GM23248 (cell line): ENCODE data around the gene BLACAT1. TPM values are rescaled to one million over a fixed set of nuclear protein-coding genes. Genes with fewer than 3 reads are reported as not detected.
"Not testable (repeated sequence)": the region's sequence is repeated elsewhere in the genome, so short reads cannot be mapped to it uniquely, and the experiment has no call there.

Experiments used
- DNase-seq: peaks from one replicate; pipeline ENCODE4 v3.0.0-alpha.2; 2015
- H2AFZ ChIP-seq: fragments of 200-600 bp; sonication (generic); 2 replicates; pipeline ENCODE4 v1.6.1; 2016; ENCODE audit warnings: antibody characterized with exemption
- H3F3A ChIP-seq: fragments of 200-600 bp; sonication (generic); 2 replicates; pipeline ENCODE4 v1.6.1; 2016; ENCODE audit warnings: mild to moderate bottlenecking, antibody characterized with exemption, mixed run types; ENCODE audit not compliant: insufficient read depth
- H3K27ac ChIP-seq: fragments of 200-600 bp; sonication (generic); 2 replicates; pipeline ENCODE4 v1.5.1; 2016; ENCODE audit warnings: mild to moderate bottlenecking
- H3K27me3 ChIP-seq: fragments of 200-600 bp; sonication (generic); replicated peaks from 2 replicates; pipeline ENCODE4 v1.6.1; 2016; ENCODE audit warnings: mild to moderate bottlenecking; ENCODE audit not compliant: insufficient read depth
- H3K36me3 ChIP-seq: fragments of 200-600 bp; sonication (generic); 2 replicates; pipeline ENCODE4 v1.6.1; 2016; ENCODE audit warnings: low read depth, mild to moderate bottlenecking
- H3K4me1 ChIP-seq: fragments of 200-600 bp; sonication (generic); 2 replicates; pipeline ENCODE4 v1.6.1; 2016; ENCODE audit warnings: mild to moderate bottlenecking; ENCODE audit not compliant: insufficient read depth
- H3K4me2 ChIP-seq: fragments of 200-600 bp; sonication (generic); one replicate; pipeline ENCODE4 v1.6.1; 2016; ENCODE audit warnings: mild to moderate bottlenecking; ENCODE audit not compliant: unreplicated experiment
- H3K4me3 ChIP-seq: fragments of 200-600 bp; sonication (generic); 2 replicates; pipeline ENCODE4 v1.5.1; 2016; ENCODE audit warnings: mild to moderate bottlenecking
- H3K79me2 ChIP-seq: fragments of 200-600 bp; sonication (generic); 2 replicates; pipeline ENCODE4 v1.6.1; 2016; ENCODE audit warnings: mild to moderate bottlenecking; ENCODE audit not compliant: insufficient read depth
- H3K9ac ChIP-seq: fragments of 200-600 bp; sonication (generic); 2 replicates; pipeline ENCODE4 v1.6.1; 2016; ENCODE audit warnings: mild to moderate bottlenecking
- H3K9me2 ChIP-seq: fragments of 200-600 bp; sonication (generic); 2 replicates; pipeline ENCODE4 v1.6.1; 2016; ENCODE audit warnings: mixed run types, mild to moderate bottlenecking, moderate library complexity; ENCODE audit not compliant: insufficient read depth
- H3K9me3 ChIP-seq: fragments of 200-600 bp; sonication (generic); one replicate; pipeline ENCODE4 v1.6.1; 2017; ENCODE audit warnings: low read depth
- H4K20me1 ChIP-seq: fragments of 200-600 bp; sonication (generic); 2 replicates; pipeline ENCODE4 v1.6.0; 2016; ENCODE audit not compliant: insufficient read depth
- EZH2 ChIP-seq: fragments of 200-600 bp; sonication (generic); IDR thresholded peaks from 2 replicates; pipeline ENCODE4 v1.6.1; 2018; ENCODE audit warnings: antibody characterized with exemption, mild to moderate bottlenecking; ENCODE audit not compliant: insufficient read depth, poor library complexity, severe bottlenecking
- EZH2phosphoT487 ChIP-seq: fragments of 200-600 bp; sonication (generic); IDR thresholded peaks from 2 replicates; pipeline ENCODE4 v1.6.1; 2018; ENCODE audit warnings: antibody characterized with exemption, moderate library complexity, mild to moderate bottlenecking, low read depth; ENCODE audit not compliant: insufficient read depth
- WGBS, 2 experiments: methylation state at CpG; one replicate each; pipeline ENCODE4 v1.1.6; 2015 to 2017; ENCODE audit warnings: low lambda C conversion rate in 2 of 2, low coverage in 1 of 2; ENCODE audit errors: missing lambda C conversion rate in 2 of 2; 5-methylcytosine and 5-hydroxymethylcytosine counted together
- in situ Hi-C: fragments of 300-500 bp; cut with MboI; formaldehyde crosslinking; loops from 2 replicates; pipeline ENCODE4 v1.15.0; 2020
- microRNA counts: library from miRNA; unstranded; fragments of <30 nt; microRNA quantifications from one replicate; lab custom pipeline; 2016
- microRNA-seq: library from miRNA; unstranded; fragments of <30 nt; microRNA quantifications from one replicate; pipeline ENCODE4, GENCODE V29; 2016; ENCODE audit warnings: borderline number of aligned reads
- polyA plus RNA-seq: library from polyadenylated mRNA; unstranded; fragments of >200 nt; fragmentation: Nextera tagmentation; extraction: Ambion mirVana; gene quantifications from 2 replicates; pipeline ENCODE4 v1.2.1, GENCODE V29; 2016
- small RNA-seq: library from RNA; depleted of rRNA; stranded (forward); fragments of <200 nt; gene quantifications from one replicate; pipeline ENCODE3, GENCODE V24; 2014; ENCODE audit warnings: low read depth, low replicate concordance
- total RNA-seq: library from RNA; depleted of rRNA; stranded (reverse); fragments of >200 nt; shearing (Covaris generic); gene quantifications from 2 replicates; pipeline ENCODE4 v1.2.3, GENCODE V29; 2014; rRNA removed

BLACAT1 gene
- total and polyA plus RNA-seq, 2 experiments from 2014 or later = not detected

GRCh38 chr1:205416322-205416721 lies 39.5 kb downstream of the BLACAT1 start:
- WGBS, 2 experiments = 63 to 73% methylated on average over 2 of the region's 2 CpGs
- no peaks in the 10 kb centered on the region for H3K79me2 ChIP-seq
- H3F3A ChIP-seq = no peaks in the 10 kb centered on the region
- H3K9me2 ChIP-seq = no peaks in the 10 kb centered on the region
- H3K4me3 ChIP-seq = no peak overlapping the region
- no peaks in the 10 kb centered on the region for H3K9me3 ChIP-seq
- no peak overlapping the region for H3K9ac ChIP-seq
- H3K4me2 ChIP-seq = no peak overlapping the region
- no peak overlapping the region for H3K27ac ChIP-seq
- H4K20me1 ChIP-seq = no peaks in the 10 kb centered on the region
- no peaks in the 10 kb centered on the region for H3K36me3 ChIP-seq
- H3K27me3 ChIP-seq = peaks cover 66% of the 10 kb centered on the region
- no peak for DNase-seq
- TF ChIP-seq EZH2 (no peak), EZH2phosphoT487 (no peak)
- in situ Hi-C loops = no loop called here
- H3K4me1 ChIP-seq = no peaks in the 10 kb centered on the region
- no peak overlapping the region for H2AFZ ChIP-seq

- no peak for TF ChIP-seq EZH2
- no peak for TF ChIP-seq EZH2phosphoT487
Observed at GRCh38 chr1:205410581-205411298, 45.1 kb downstream of the BLACAT1 start.

GRCh38 chr1:205407970-205408369 lies 47.9 kb downstream of the BLACAT1 start:
- Histone ChIP-seq H3K4me2 (no peak overlapping the region), H3K36me3 (no peaks in the 10 kb centered on the region), H4K20me1 (no peaks in the 10 kb centered on the region), H3K9me3 (no peaks in the 10 kb centered on the region), H3F3A (no peaks in the 10 kb centered on the region), H3K9ac (no peak overlapping the region), H3K4me3 (no peak overlapping the region), H3K27ac (no peak overlapping the region), H3K27me3 (peaks cover 36% of the 10 kb centered on the region), H3K79me2 (no peaks in the 10 kb centered on the region), H3K9me2 (no peaks in the 10 kb centered on the region), H2AFZ (no peak overlapping the region), H3K4me1 (no peaks in the 10 kb centered on the region)
- in situ Hi-C loops = no loop called here
- WGBS, 2 experiments = 37 to 45% methylated on average over 5 of the region's 5 CpGs
- TF ChIP-seq EZH2 (no peak), EZH2phosphoT487 (no peak)
- no peak for DNase-seq

More at GRCh38 chr1:205410581-205411298, 45.1 kb downstream of the BLACAT1 start:
- Histone ChIP-seq H3K9ac (no peak overlapping the region), H3K4me1 (no peaks in the 10 kb centered on the region), H3F3A (no peaks in the 10 kb centered on the region), H3K27me3 (peaks cover 47% of the 10 kb centered on the region), H3K9me3 (no peaks in the 10 kb centered on the region), H3K9me2 (no peaks in the 10 kb centered on the region), H3K4me2 (no peak overlapping the region), H3K79me2 (no peaks in the 10 kb centered on the region), H4K20me1 (no peaks in the 10 kb centered on the region), H3K27ac (no peak overlapping the region), H2AFZ (no peak overlapping the region), H3K36me3 (no peaks in the 10 kb centered on the region), H3K4me3 (no peak overlapping the region)
- in situ Hi-C loops = no loop called here
- DNase-seq = no peak
- 51 to 54% methylated on average over 5 of the region's 5 CpGs for WGBS, 2 experiments

- H3K9me2 ChIP-seq, H3K9ac ChIP-seq, DNase-seq, H3K9me3 ChIP-seq, H3F3A ChIP-seq, H3K4me2 ChIP-seq, H3K4me3 ChIP-seq, in situ Hi-C loops, H2AFZ ChIP-seq, H3K4me1 ChIP-seq, H3K27ac ChIP-seq, H4K20me1 ChIP-seq, H3K79me2 ChIP-seq, H3K36me3 ChIP-seq: not testable (repeated sequence)
- peaks cover 22% of the 10 kb centered on the region for H3K27me3 ChIP-seq
- 75 to 84% methylated on average over 9 to 12 of the region's 12 CpGs for WGBS, 2 experiments
Observed at GRCh38 chr1:205406252-205406651, 49.6 kb downstream of the BLACAT1 start.

MicroRNAs encoded within 50 kb of the gene (microRNA counts, 767-probe panel; counts per million panel counts)
- microRNA hsa-miR-135b-5p (lab: Ali Mortazavi, UCI) = 447 counts per million, percentile 86 among the panel's probes with 10 or more counts

Small RNAs within 50 kb of the gene (microRNA-seq; reads per million reads assigned to microRNA genes)
- 13.3 reads per million, percentile 20 among the genes with 10 or more reads in this experiment for gene MIR135B

Small RNAs within 50 kb of the gene (small RNA-seq; reads per million reads assigned to genes)
- gene MIR135B = not detected

Other genes with a start within 250 kb of the BLACAT1 start
- gene DSTYK, start 244.3 kb downstream of the BLACAT1 start, total RNA-seq = 11.3 and 12.1 TPM in 2 replicates
- gene DSTYK, start 244.3 kb downstream of the BLACAT1 start, polyA plus RNA-seq = 9.8 and 10.6 TPM in 2 replicates
- 1.7 and 2.7 TPM in 2 replicates for gene TMCC2, start 228.1 kb downstream of the BLACAT1 start, total RNA-seq
- 0.39 and 0.63 TPM in 2 replicates for gene TMCC2, start 228.1 kb downstream of the BLACAT1 start, polyA plus RNA-seq
- gene NUAK2, start 134.3 kb downstream of the BLACAT1 start, total RNA-seq = 3.0 and 4.4 TPM in 2 replicates
- 3.7 and 3.8 TPM in 2 replicates for gene NUAK2, start 134.3 kb downstream of the BLACAT1 start, polyA plus RNA-seq
- not detected in 2 replicates for gene KLHDC8A, start 99.1 kb downstream of the BLACAT1 start, total RNA-seq
- gene KLHDC8A, start 99.1 kb downstream of the BLACAT1 start, polyA plus RNA-seq = 0.08 TPM in 1 of 2 replicates, not detected in the other
- gene LEMD1, start 34.0 kb downstream of the BLACAT1 start, total RNA-seq = not detected in 2 replicates
- gene LEMD1, start 34.0 kb downstream of the BLACAT1 start, polyA plus RNA-seq = not detected in 2 replicates
- not detected in 2 replicates for gene CDK18, start 48.6 kb upstream of the BLACAT1 start, total RNA-seq
- not detected in 2 replicates for gene CDK18, start 48.6 kb upstream of the BLACAT1 start, polyA plus RNA-seq
- 15.2 and 16.4 TPM in 2 replicates for gene ELK4, start 176.0 kb upstream of the BLACAT1 start, total RNA-seq
- gene ELK4, start 176.0 kb upstream of the BLACAT1 start, polyA plus RNA-seq = 4.4 and 5.1 TPM in 2 replicates
- 1.2 and 1.8 TPM in 2 replicates for gene SLC45A3, start 224.5 kb upstream of the BLACAT1 start, total RNA-seq
- 0.18 and 0.38 TPM in 2 replicates for gene SLC45A3, start 224.5 kb upstream of the BLACAT1 start, polyA plus RNA-seq